ENCODE data around the gene ZNF684. TPM values are rescaled to one million over a fixed set of nuclear protein-coding genes. Genes with fewer than 3 reads are reported as not detected.
"Not testable (repeated sequence)": the region's sequence is repeated elsewhere in the genome, so short reads cannot be mapped to it uniquely, and the experiment has no call there.

Gene ZNF684
- total RNA-seq (10 to 100 TPM in 2 of 9 donors, 1 to 10 TPM in 7; 1.4 to 19.2 (median 7.5) TPM), polyA plus RNA-seq (10 to 100 TPM in 1 of 3 donors, 1 to 10 TPM in 2; 4.4 to 12.2 (median 5.0) TPM)
- long read RNA-seq, donor 1, partial matches to known transcripts: 0 of 2 reads
- long read RNA-seq, donor 1, other reads (novel, unspliced or antisense): 0 of 2 reads
- long read RNA-seq, donor 2, partial matches to known transcripts: 0 of 3 reads
- long read RNA-seq, donor 2, other reads (novel, unspliced or antisense): 0 of 3 reads
- long read RNA-seq, donor 3, partial matches to known transcripts: 0 of 2 reads
- long read RNA-seq, donor 3, other reads (novel, unspliced or antisense): 0 of 2 reads
- long read RNA-seq, donor 4, partial matches to known transcripts: 0 of 5 reads
- long read RNA-seq, donor 4, other reads (novel, unspliced or antisense): 3 of 5 reads
- long read RNA-seq, donor 5, transcript ZNF684-203 (5 exons, 2,097 nt): major isoform, 5 of 12 reads
- long read RNA-seq, donor 5, partial matches to known transcripts: 1 of 12 reads
- long read RNA-seq, donor 5, other reads (novel, unspliced or antisense): 4 of 12 reads
- long read RNA-seq, donor 6, partial matches to known transcripts: 0 of 5 reads
- long read RNA-seq, donor 6, other reads (novel, unspliced or antisense): 2 of 5 reads
- long read RNA-seq, donor 7, partial matches to known transcripts: 0 of 2 reads
- long read RNA-seq, donor 7, other reads (novel, unspliced or antisense): 0 of 2 reads
- long read RNA-seq, donor 8, partial matches to known transcripts: 0 of 1 reads
- long read RNA-seq, donor 8, other reads (novel, unspliced or antisense): 0 of 1 reads
- long read RNA-seq, donor 9, transcript ZNF684-203 (5 exons, 2,097 nt): major isoform, 7 of 8 reads
- long read RNA-seq, donor 9, partial matches to known transcripts: 0 of 8 reads
- long read RNA-seq, donor 9, other reads (novel, unspliced or antisense): 0 of 8 reads
- long read RNA-seq, donor 10: 0 reads

DNA sequence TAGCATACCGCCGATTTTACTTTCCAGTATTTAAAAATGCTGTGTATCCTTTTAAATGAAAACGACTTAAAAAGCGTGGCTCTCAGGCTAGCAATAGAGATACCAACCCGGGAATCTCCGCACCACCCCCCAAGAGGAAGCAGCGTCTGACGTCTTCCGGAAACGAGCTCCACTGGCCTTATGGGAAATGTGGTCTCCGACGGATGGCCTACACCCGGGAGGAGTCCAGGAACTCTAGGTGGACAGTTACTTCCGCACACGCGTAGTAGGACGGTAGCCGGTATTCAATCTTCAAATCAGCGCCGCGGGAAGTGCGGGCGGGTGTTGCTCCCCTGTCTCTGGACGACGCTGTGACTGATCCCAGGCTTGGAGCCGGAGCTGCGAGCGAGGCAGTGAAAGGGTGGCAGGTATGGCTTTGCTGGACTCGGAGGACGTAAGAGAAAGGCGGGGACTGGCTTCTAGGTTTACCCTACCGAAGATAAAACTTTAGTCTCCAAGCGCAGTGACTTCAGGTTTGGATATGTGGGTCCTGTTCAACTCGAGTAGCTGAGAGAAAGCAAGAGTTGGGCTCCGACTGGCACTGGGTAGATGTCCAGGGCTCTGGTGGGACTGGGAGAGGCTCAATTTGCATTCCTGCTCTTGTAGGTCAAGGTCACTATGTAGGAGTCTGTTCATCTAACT, at the start of gene ZNF684:
ZNF684 (plus strand) TSS at position 257 of the 681 bp plus-strand sequence. CDS start 1,530 bp downstream, outside the sequence.
- no peaks in the 10 kb centered on the region for H3K27me3 ChIP-seq
- peak; percentile 90 to 97 (median 94) for DNase-seq
- H3K9me3 ChIP-seq (replicated peaks in 1 of 3): no peaks in the 10 kb centered on the region
- H3K36me3 ChIP-seq (replicated peaks in 1 of 2): no peaks in the 10 kb centered on the region
- 0 to 1% (median 1%) methylated on average over 22 to 35 of the region's 35 CpGs for WGBS, 4 donors
- intact Hi-C loops (cut with DNase I): no loop called here
- peaks cover 16 to 20% of the 10 kb centered on the region in 2 donors for H3K4me1 ChIP-seq (replicated peaks in 1 of 2)
- peak within 1 kb of the TSS; percentile 60 to 67 (median 64) for H3K4me3 ChIP-seq
- TF ChIP-seq, protein P1, sequence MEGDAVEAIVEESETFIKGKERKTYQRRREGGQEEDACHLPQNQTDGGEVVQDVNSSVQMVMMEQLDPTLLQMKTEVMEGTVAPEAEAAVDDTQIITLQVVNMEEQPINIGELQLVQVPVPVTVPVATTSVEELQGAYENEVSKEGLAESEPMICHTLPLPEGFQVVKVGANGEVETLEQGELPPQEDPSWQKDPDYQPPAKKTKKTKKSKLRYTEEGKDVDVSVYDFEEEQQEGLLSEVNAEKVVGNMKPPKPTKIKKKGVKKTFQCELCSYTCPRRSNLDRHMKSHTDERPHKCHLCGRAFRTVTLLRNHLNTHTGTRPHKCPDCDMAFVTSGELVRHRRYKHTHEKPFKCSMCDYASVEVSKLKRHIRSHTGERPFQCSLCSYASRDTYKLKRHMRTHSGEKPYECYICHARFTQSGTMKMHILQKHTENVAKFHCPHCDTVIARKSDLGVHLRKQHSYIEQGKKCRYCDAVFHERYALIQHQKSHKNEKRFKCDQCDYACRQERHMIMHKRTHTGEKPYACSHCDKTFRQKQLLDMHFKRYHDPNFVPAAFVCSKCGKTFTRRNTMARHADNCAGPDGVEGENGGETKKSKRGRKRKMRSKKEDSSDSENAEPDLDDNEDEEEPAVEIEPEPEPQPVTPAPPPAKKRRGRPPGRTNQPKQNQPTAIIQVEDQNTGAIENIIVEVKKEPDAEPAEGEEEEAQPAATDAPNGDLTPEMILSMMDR (IDR thresholded peaks at IDR 0.05): no peak
- peak in 1 of 2 donors; percentile 80 for TF ChIP-seq POLR2A (IDR thresholded peaks at IDR 0.05)
- H3K27ac ChIP-seq: peak within 1 kb of the TSS; percentile 77 to 94 (median 85)

DNA sequence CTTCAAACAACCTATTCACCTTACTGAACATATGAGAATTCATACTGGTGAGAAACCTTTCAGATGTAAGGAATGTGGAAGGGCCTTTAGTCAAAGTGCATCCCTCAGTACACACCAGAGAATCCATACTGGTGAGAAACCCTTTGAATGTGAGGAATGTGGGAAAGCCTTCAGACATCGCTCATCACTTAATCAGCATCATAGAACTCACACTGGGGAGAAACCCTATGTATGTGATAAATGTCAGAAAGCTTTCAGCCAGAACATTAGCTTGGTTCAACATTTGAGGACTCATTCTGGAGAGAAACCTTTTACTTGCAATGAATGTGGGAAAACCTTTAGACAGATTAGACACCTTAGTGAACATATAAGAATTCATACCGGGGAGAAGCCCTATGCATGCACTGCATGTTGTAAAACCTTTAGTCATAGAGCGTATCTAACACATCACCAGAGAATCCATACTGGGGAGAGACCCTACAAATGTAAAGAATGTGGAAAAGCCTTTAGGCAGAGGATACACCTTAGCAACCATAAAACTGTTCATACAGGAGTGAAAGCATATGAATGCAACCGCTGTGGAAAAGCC, 36.0 kb upstream of the ZNF684 start:
- H3K27me3 ChIP-seq: no peaks in the 10 kb centered on the region
- no peak for TF ChIP-seq POLR2A (IDR thresholded peaks at IDR 0.05)
- TF ChIP-seq, protein P1 (IDR thresholded peaks at IDR 0.05): no peak
- no peak for DNase-seq
- peaks cover 0 to 7% of the 10 kb centered on the region in 2 donors for H3K36me3 ChIP-seq (replicated peaks in 1 of 2)
- intact Hi-C loops (cut with DNase I): no loop called here
- WGBS, 4 donors: 94 to 99% (median 98%) methylated on average over 4 of the region's 4 CpGs
- no peak overlapping the region for H3K27ac ChIP-seq
- H3K9me3 ChIP-seq (replicated peaks in 1 of 3): peaks cover 0 to 46% (median 9%) of the 10 kb centered on the region in 3 donors
- H3K4me1 ChIP-seq (replicated peaks in 1 of 2): no peaks in the 10 kb centered on the region
- no peak overlapping the region for H3K4me3 ChIP-seq

DNA sequence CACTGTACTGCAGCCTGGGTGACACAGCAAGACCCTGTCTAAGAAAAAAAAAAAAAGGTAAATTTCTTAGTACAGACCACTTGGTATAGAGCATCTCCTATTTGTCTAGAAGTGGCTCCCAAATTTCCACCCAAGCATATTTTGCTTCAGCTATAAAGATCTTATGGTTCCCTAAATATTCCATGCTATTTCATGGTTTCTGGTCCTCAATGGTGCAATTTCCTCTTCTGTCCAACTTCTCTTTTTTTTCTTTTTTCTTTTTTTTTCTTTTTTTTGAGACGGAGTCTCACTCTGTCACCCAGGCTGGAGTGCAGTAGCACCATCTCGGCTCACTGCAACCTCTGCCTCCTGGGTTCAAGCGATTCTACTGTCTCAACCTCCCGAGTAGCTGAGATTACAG, 28.8 kb upstream of the ZNF684 start:
- DNase-seq; H3K27ac ChIP-seq; H3K27me3 ChIP-seq; intact Hi-C loops (cut with DNase I); H3K4me3 ChIP-seq; H3K36me3 ChIP-seq (replicated peaks in 1 of 2); H3K4me1 ChIP-seq (replicated peaks in 1 of 2): not testable (repeated sequence)
- 89 to 95% (median 93%) methylated on average over 4 of the region's 4 CpGs for WGBS, 4 donors
- peaks cover 0 to 33% (median 0%) of the 10 kb centered on the region in 3 donors for H3K9me3 ChIP-seq (replicated peaks in 1 of 3)

DNA sequence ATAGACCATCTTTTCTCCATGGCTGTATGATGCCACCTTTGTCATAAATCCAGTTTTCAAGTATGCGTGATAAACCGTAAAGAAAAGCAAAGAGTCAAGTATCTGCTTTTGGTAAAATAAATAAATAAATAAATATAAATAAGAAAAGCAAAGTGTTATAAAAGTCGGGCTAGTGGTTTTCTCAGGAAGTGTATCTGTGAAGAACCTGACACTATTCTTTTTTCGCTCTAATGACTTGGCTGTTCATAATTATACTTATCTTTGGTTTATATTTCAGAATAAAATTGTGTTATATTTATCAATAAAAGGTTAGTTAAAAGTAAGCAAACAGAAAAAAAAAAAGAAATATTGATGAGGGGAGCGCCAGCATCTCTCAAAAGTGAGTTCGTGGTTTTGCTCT, 23.5 kb upstream of the ZNF684 start:
- TF ChIP-seq, protein P1 (IDR thresholded peaks at IDR 0.05): no peak
- Histone ChIP-seq H3K4me1 (replicated peaks in 1 of 2) (peaks cover 0 to 12% of the 10 kb centered on the region in 2 donors), H3K9me3 (replicated peaks in 1 of 3) (peaks cover 0 to 6% (median 0%) of the 10 kb centered on the region in 3 donors), H3K27me3 (no peaks in the 10 kb centered on the region), H3K36me3 (replicated peaks in 1 of 2) (no peaks in the 10 kb centered on the region), H3K4me3 (peak overlapping the region in 3 of 4 donors; percentile 33 to 85 (median 69)), H3K27ac (peak overlapping the region in 2 of 5 donors; percentile 57 to 58)
- intact Hi-C loops (cut with DNase I): no loop called here
- WGBS, 4 donors: 63 to 67% (median 63%) methylated on average over 6 of the region's 6 CpGs
- DNase-seq: no peak
